ENCODE results near the gene PLA2R1. TPM values are rescaled to one million over a fixed set of nuclear protein-coding genes. Genes with fewer than 3 reads are reported as not detected.

PLA2R1 gene
- total and polyA plus RNA-seq, 10 of the 15 experiments (the other 5 are each of a cell fraction or from before 2014, with no cell fraction given), result 0.01 to 0.05 (median 0.02) TPM; not detected in 6

DNA sequence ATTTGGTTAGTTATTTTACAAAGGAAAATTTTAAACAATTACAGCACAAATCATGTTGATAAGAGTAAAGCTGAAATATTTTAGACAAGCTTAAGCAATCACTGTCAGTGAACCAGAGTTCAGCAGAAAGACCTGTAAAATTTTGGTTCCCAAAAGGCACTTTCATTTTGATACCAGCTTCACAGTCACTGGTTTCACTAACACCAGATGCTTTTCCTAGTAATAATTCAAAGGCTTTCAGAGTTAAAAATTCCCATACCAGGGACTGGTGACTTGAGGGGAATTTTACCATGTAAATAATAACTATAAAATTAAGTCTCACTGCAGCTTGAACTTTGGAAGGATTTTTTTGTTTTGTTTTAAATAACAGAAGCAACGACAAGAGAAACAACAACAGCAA is 162.1 kb downstream of the PLA2R1 start (continued):
- TF ChIP-seq ESRRA (IDR thresholded peaks at IDR 0.05; ENCODE audit: low read length) (no peak), IKZF1 (conservative IDR thresholded peaks at IDR 0.05) (peak; percentile 72), FOXM1 (IDR thresholded peaks at IDR 0.05; ENCODE audit: low read depth, low read length) (peak; percentile 58; the same call in 1 of the 2 replicates), NKRF (conservative IDR thresholded peaks at IDR 0.05) (no peak), ATF7 (IDR thresholded peaks at IDR 0.05; ENCODE audit: low read depth) (no peak), NBN (IDR thresholded peaks at IDR 0.05) (no peak), NFYB (IDR thresholded peaks at IDR 0.05; ENCODE audit: insufficient read depth, low read depth, low read length) (no peak), MYB (IDR thresholded peaks at IDR 0.05; ENCODE audit: borderline replicate concordance, low read depth, low read length) (no peak), ZNF217 (IDR thresholded peaks at IDR 0.05) (no peak), BCLAF1 (IDR thresholded peaks at IDR 0.05) (no peak), MTA2 (IDR thresholded peaks at IDR 0.05; ENCODE audit: low read depth) (no peak), BRCA1 (IDR thresholded peaks at IDR 0.05; ENCODE audit: low read depth, low read length) (no peak), PKNOX1 (IDR thresholded peaks at IDR 0.05) (peak; percentile 60; the same call in 1 of the 2 replicates), NFIC (IDR thresholded peaks at IDR 0.05; ENCODE audit: low read depth, low read length) (peak; percentile 66), MEF2A (IDR thresholded peaks at IDR 0.05; ENCODE audit: insufficient read depth, low read depth, low read length) (no peak), EP300 (IDR thresholded peaks at IDR 0.05; ENCODE audit: borderline replicate concordance in 1 of 2, control insufficient read depth in 1 of 2, low read depth in 2 of 2, low read length in 2 of 2) (peak; percentile 28 to 41; a peak in 1 of 4 replicates), BCL3 (IDR thresholded peaks at IDR 0.05; ENCODE audit: borderline replicate concordance, insufficient read depth, low read depth, low read length, poor library complexity, severe bottlenecking) (no peak), YBX1 (IDR thresholded peaks at IDR 0.05) (no peak), REST (IDR thresholded peaks at IDR 0.05; ENCODE audit: low read depth, low read length) (no peak)
